Metanephros (tissue), 2 donors: ENCODE measurements around the gene PPCDC. TPM values are rescaled to one million over a fixed set of nuclear protein-coding genes. Genes with fewer than 3 reads are reported as not detected.

ENCODE experiments used
- small RNA-seq: library from RNA; depleted of rRNA; stranded (forward); fragments of <200 nt; gene quantifications from one replicate; pipeline ENCODE3, GENCODE V24; 2014; ENCODE audit warnings: low replicate concordance
- total RNA-seq: library from RNA; depleted of rRNA; stranded (reverse); fragments of >200 nt; gene quantifications from one replicate; pipeline ENCODE4 v1.2.3, GENCODE V29; 2014

PPCDC gene, protein sequence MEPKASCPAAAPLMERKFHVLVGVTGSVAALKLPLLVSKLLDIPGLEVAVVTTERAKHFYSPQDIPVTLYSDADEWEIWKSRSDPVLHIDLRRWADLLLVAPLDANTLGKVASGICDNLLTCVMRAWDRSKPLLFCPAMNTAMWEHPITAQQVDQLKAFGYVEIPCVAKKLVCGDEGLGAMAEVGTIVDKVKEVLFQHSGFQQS
- 21.3 TPM for total RNA-seq

DNA sequence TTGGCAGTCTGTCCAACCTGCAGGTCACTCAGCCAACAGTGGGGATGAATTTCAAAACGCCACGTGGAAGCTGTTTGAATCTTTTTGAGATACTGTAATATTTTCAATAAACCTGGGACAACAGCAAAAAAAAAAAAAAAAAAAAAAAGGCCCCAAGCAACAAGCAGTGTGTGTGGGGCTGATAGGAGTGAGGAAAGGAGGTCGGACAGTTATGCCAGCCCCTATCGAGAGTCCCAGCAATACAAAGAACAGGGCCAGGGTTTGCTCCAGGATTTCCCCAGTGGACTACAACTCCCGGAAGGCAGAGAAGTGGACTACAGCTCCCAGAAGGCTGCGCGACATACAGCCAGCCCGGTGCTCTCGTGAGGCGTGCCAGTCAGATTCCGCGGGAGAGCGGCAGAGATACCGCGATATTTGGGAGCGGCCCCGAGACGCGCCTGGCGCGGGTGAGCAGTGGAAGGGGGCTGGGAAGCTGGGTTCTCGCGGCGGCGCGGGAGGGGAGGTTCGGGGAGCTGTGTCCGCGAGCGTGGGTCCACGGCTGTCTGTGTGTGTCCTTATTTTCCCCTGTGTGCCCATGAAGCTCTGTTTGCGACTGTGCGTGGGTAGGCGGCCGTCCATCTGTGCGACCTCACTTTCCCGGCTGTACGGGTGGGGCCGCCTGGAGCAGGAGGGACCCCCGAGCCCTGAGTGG is at the start of gene PPCDC:
TSS of gene PPCDC (plus strand) at position 410 of the 691 bp plus-strand sequence. CDS start 4,729 bp downstream, outside the sequence.

DNA sequence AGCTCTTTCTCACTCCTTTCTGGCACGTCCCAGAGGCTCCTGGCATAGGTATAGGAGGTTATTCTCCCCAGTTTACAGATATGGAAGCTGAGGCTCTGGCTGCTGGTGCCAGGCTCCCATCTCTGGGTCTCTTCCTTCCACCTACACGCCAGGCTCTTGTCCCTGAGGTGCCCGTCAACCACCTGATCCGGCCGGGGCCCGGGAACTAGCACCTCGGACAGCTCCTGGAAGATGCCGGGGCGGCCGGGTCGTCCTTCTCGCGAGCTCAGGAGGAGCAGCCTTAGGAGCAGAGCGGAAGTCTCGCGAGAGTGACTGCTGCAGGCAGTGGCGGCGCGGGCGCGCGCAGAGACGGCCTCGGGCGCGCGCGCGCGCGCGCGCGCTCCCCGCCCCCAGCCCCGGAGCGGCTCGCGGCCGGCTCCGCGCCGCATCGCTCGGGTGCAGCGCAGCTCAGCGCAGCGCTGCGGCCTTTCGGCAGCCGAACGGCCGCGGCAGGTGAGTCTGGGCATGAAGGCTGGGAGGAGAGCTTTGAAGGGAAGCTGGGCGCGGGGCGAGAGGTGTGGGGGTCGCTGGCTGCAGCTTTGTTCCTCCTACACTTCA is 28.1 kb upstream of the PPCDC start, which contains the start of gene SCAMP5:
TSS of gene SCAMP5 (plus strand) at position 382 of the 597 bp plus-strand sequence. CDS start 16,277 bp downstream, outside the sequence.

Small RNAs within 50 kb of the gene (small RNA-seq; reads per million reads assigned to genes)
- not detected for gene AC015720.1
- not detected for gene RF00019

Other genes with a start within 250 kb of the PPCDC start
- gene CSK, start 241.5 kb upstream of the PPCDC start, total RNA-seq, result 37.5 TPM
- gene LMAN1L, start 210.8 kb upstream of the PPCDC start, total RNA-seq, result not detected
- not detected for gene CPLX3, start 197.0 kb upstream of the PPCDC start, total RNA-seq
- gene ULK3, start 180.4 kb upstream of the PPCDC start, total RNA-seq, result 23.4 TPM
- gene SCAMP2, start 150.2 kb upstream of the PPCDC start, total RNA-seq, result 56.7 TPM
- 55.2 TPM for gene MPI, start 133.5 kb upstream of the PPCDC start, total RNA-seq
- gene FAM219B, start 116.7 kb upstream of the PPCDC start, total RNA-seq, result 54.7 TPM
- 103 TPM for gene COX5A, start 85.5 kb upstream of the PPCDC start, total RNA-seq
- 3.0 TPM for gene RPP25, start 66.8 kb upstream of the PPCDC start, total RNA-seq
- 14.1 TPM for gene SCAMP5, start 28.0 kb upstream of the PPCDC start, total RNA-seq
- gene C15orf39, start 178.3 kb downstream of the PPCDC start, total RNA-seq, result 15.1 TPM
- not detected for gene GOLGA6C, start 234.7 kb downstream of the PPCDC start, total RNA-seq